Glutamatergic neuron (in vitro differentiated cells): ENCODE results near the gene RFX2. TPM values are rescaled to one million over a fixed set of nuclear protein-coding genes. Genes with fewer than 3 reads are reported as not detected.
A peak's percentile ranks its signal among the peaks of the same experiment; 100 is the strongest.

Source experiments
- DNase-seq: peaks from one replicate; pipeline ENCODE4 v3.0.0; 2022
- H3K27ac Mint-ChIP-seq: one replicate; pipeline ENCODE4 v1.8.0; 2020; ENCODE audit warnings: mild to moderate bottlenecking, mixed read lengths, inconsistent platforms; ENCODE audit not compliant: unreplicated experiment
- H3K27me3 Mint-ChIP-seq: one replicate; pipeline ENCODE4 v1.8.0; 2020; ENCODE audit warnings: mild to moderate bottlenecking, moderate library complexity, mixed read lengths, inconsistent platforms; ENCODE audit not compliant: unreplicated experiment
- H3K36me3 Mint-ChIP-seq: one replicate; pipeline ENCODE4 v1.8.0; 2020; ENCODE audit warnings: mild to moderate bottlenecking, mixed read lengths, inconsistent platforms; ENCODE audit not compliant: unreplicated experiment
- H3K4me1 Mint-ChIP-seq: one replicate; pipeline ENCODE4 v1.8.0; 2020; ENCODE audit warnings: mild to moderate bottlenecking, low read depth, mixed read lengths, inconsistent platforms; ENCODE audit not compliant: unreplicated experiment
- H3K4me3 Mint-ChIP-seq: one replicate; pipeline ENCODE4 v1.8.0; 2020; ENCODE audit warnings: mild to moderate bottlenecking, mixed read lengths, inconsistent platforms; ENCODE audit not compliant: unreplicated experiment
- H3K9me3 Mint-ChIP-seq: one replicate; pipeline ENCODE4 v1.8.0; 2020; ENCODE audit warnings: mild to moderate bottlenecking, moderate library complexity, mixed read lengths, inconsistent platforms; ENCODE audit not compliant: unreplicated experiment
- total RNA-seq: library from RNA; stranded (reverse); fragmentation: NEBNext Ultra II Directional; extraction: Animal tissue kit (Norgen Biotek cat#: 25700); gene quantifications from one replicate; pipeline ENCODE4 v1.2.1, GENCODE V29; 2021; ENCODE audit not compliant: unreplicated experiment
- TF ChIP-seq, protein P1 (sequence below): fragments of 200-600 bp; sonication (generic); IDR thresholded peaks from one replicate; pipeline ENCODE4 v1.5.0; 2021; ENCODE audit not compliant: partially characterized antibody, unreplicated experiment

RFX2 gene
- total RNA-seq, 1 donor from 2014 or later, result 4.3 TPM

- H3K27me3 Mint-ChIP-seq, result peaks cover 8% of the 10 kb centered on the region
- no peak overlapping the region for H3K4me3 Mint-ChIP-seq
- peaks cover 8% of the 10 kb centered on the region for H3K9me3 Mint-ChIP-seq
- H3K4me1 Mint-ChIP-seq, result peaks cover 65% of the 10 kb centered on the region
- peak overlapping the region; percentile 62 for H3K27ac Mint-ChIP-seq
- DNase-seq, result no peak
- H3K36me3 Mint-ChIP-seq, result peaks cover 4% of the 10 kb centered on the region
- TF ChIP-seq, protein P1, sequence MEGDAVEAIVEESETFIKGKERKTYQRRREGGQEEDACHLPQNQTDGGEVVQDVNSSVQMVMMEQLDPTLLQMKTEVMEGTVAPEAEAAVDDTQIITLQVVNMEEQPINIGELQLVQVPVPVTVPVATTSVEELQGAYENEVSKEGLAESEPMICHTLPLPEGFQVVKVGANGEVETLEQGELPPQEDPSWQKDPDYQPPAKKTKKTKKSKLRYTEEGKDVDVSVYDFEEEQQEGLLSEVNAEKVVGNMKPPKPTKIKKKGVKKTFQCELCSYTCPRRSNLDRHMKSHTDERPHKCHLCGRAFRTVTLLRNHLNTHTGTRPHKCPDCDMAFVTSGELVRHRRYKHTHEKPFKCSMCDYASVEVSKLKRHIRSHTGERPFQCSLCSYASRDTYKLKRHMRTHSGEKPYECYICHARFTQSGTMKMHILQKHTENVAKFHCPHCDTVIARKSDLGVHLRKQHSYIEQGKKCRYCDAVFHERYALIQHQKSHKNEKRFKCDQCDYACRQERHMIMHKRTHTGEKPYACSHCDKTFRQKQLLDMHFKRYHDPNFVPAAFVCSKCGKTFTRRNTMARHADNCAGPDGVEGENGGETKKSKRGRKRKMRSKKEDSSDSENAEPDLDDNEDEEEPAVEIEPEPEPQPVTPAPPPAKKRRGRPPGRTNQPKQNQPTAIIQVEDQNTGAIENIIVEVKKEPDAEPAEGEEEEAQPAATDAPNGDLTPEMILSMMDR, result no peak
Measured at GRCh38 chr19:5950741-5951140, 159.6 kb downstream of the RFX2 start.

DNA sequence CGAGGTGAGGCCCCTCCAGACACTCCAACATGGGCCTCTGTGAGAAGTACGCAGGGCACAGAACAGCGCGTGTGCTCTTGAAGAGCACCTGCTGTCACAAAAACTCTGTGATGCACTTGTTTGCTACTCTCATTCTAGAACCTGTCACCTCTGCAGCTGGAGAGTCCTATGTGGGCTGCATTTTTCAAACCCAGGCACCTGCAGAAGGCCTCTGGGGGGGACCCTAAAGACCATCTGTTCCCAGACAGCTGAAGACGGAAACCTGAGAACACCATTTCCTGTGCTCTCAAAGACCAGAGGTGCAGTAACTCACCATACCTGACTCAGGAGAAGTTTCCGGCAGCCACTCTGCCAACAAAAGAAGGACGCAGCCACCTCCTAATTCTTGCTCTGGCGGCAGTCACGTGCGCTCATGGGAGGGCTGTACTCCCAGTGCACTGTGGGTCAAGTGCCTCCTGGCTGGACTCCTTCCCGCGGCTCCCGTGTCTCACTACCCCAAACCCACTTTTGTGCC, 160.5 kb downstream of the RFX2 start:
- Mint-ChIP-seq H3K9me3 (peaks cover 8% of the 10 kb centered on the region), H3K4me3 (peak overlapping the region; percentile 40), H3K36me3 (peaks cover 12% of the 10 kb centered on the region), H3K27ac (no peak overlapping the region), H3K27me3 (peaks cover 13% of the 10 kb centered on the region), H3K4me1 (peaks cover 73% of the 10 kb centered on the region)
- DNase-seq, result no peak
- TF ChIP-seq, protein P1, result no peak

- no peak for DNase-seq
- Mint-ChIP-seq H3K4me1 (peaks cover 71% of the 10 kb centered on the region), H3K27ac (peak overlapping the region; percentile 9), H3K4me3 (peak overlapping the region; percentile 30), H3K9me3 (peaks cover 4% of the 10 kb centered on the region), H3K36me3 (peaks cover 12% of the 10 kb centered on the region), H3K27me3 (peaks cover 11% of the 10 kb centered on the region)
- TF ChIP-seq, protein P1, result no peak
Measured at GRCh38 chr19:5948752-5949564, 161.3 kb downstream of the RFX2 start.

DNA sequence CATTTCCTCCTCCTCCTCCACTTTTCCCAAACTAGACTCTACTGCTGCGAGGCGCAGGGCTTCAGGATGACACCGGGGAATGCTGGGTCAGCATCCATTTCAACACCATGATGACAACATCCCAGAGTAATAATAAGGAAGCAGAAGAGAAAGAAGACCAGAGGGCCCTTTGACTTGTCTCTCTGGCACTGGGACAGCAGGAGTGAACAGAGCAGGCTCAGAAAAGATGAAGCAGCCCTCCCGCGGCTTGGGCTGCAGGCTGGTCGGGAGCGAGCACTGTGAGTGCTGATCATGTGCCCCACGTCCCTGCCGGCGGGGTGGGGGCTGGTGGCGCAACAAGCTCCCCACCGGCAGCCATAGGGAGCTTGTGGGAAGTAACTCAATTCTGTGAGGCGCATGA, 162.9 kb downstream of the RFX2 start:
- TF ChIP-seq, protein P1, result no peak
- peaks cover 67% of the 10 kb centered on the region for H3K4me1 Mint-ChIP-seq
- H3K27ac Mint-ChIP-seq, result peak overlapping the region; percentile 75
- peaks cover 12% of the 10 kb centered on the region for H3K36me3 Mint-ChIP-seq
- H3K9me3 Mint-ChIP-seq, result peaks cover 1% of the 10 kb centered on the region
- H3K27me3 Mint-ChIP-seq, result peaks cover 8% of the 10 kb centered on the region
- no peak overlapping the region for H3K4me3 Mint-ChIP-seq
- DNase-seq, result no peak

DNA sequence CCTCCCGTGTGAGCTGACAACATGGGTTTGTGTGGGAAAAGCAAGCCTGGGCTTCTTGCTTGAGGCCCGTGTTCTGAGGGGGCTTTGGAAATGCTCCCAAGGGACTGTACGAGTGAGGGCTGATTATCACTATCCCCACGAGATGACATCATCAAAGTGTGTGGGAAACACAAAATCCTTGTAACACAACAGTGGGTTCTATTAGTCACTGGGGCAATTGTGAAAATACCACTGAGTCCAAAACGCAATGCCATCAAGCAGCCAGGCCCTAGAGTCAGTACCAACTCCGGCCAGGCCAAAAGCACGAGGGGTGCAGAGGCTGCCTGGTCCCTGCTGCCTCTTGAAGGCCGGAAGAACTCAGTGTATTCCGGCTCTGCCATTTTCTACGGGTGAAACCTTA, 166.7 kb downstream of the RFX2 start:
- H3K4me1 Mint-ChIP-seq, result peaks cover 57% of the 10 kb centered on the region
- peak overlapping the region; percentile 19 for H3K27ac Mint-ChIP-seq
- H3K36me3 Mint-ChIP-seq, result peaks cover 12% of the 10 kb centered on the region
- no peak for DNase-seq
- TF ChIP-seq, protein P1, result no peak
- H3K27me3 Mint-ChIP-seq, result peaks cover 10% of the 10 kb centered on the region
- no peak overlapping the region for H3K4me3 Mint-ChIP-seq
- no peaks in the 10 kb centered on the region for H3K9me3 Mint-ChIP-seq
